Stimulated activated naive CD8-positive, alpha-beta T cell treated with anti-CD3 and anti-CD28 coated beads, Interleukin-15, Interleukin-2, amounts not matched to agents 100 ng/mL and 50 ng/mL, for 24 hours (primary cell): ENCODE measurements around the gene ETV5.

Experiments
- H3K27ac Mint-ChIP-seq: one replicate; pipeline ENCODE4 v1.8.0; 2021; ENCODE audit warnings: mild to moderate bottlenecking, mixed read lengths
- H3K27me3 Mint-ChIP-seq: one replicate; pipeline ENCODE4 v1.8.0; 2021; ENCODE audit warnings: mixed read lengths
- H3K36me3 Mint-ChIP-seq: one replicate; pipeline ENCODE4 v1.8.0; 2021; ENCODE audit warnings: low read depth, mixed read lengths
- H3K4me1 Mint-ChIP-seq: one replicate; pipeline ENCODE4 v1.8.0; 2021; ENCODE audit warnings: low read depth, mixed read lengths
- H3K4me3 Mint-ChIP-seq: one replicate; pipeline ENCODE4 v1.8.0; 2021; ENCODE audit warnings: mild to moderate bottlenecking, mixed read lengths
- H3K9me3 Mint-ChIP-seq: one replicate; pipeline ENCODE4 v1.8.0; 2021; ENCODE audit warnings: mixed read lengths

The ETV5 gene

DNA sequence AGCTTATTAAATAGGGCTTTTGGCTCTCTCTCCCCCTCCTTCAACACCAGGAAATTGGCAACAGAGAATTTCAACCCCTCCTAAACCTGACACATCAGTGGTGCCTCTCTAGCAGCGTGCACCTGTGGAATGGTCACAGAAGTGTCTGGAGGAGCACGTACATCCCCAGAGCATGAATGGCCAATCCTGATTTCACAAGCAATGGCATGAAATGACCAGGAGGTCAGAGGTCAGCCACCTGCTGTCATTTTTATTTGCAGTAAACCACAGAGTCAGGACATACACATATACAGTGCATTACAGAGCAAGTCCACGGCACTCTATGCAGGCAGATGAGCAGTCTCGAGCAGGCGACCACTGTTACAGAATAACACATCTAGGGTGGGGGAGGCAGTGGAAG is 25.1 kb upstream of the ETV5 start:
- H3K4me3 Mint-ChIP-seq = no peak overlapping the region
- no peaks in the 10 kb centered on the region for H3K9me3 Mint-ChIP-seq
- no peak overlapping the region for H3K27ac Mint-ChIP-seq
- peaks cover 9% of the 10 kb centered on the region for H3K27me3 Mint-ChIP-seq
- no peaks in the 10 kb centered on the region for H3K36me3 Mint-ChIP-seq
- H3K4me1 Mint-ChIP-seq = no peaks in the 10 kb centered on the region

DNA sequence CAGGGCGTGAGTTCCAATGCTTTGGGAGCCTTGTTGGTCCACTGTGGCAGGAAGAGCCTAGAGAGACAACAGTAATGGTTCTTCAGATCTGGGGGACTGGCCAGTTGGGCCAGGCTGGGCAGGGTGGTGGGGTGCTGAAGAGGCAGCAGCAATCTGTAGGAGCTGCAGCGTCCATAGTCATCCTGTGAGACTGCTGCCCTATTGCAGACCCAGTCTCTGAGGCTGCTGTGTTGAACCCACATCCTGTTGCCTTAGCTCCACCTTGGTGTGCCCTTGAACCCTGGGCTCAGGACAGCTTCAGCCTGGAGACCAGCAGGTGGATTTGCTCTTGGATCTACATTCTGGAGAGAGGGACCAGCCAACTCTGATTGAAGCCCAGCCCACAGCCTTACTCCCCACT is 23.6 kb upstream of the ETV5 start:
- H3K27me3 Mint-ChIP-seq = peaks cover 9% of the 10 kb centered on the region
- no peak overlapping the region for H3K27ac Mint-ChIP-seq
- H3K9me3 Mint-ChIP-seq = no peaks in the 10 kb centered on the region
- no peak overlapping the region for H3K4me3 Mint-ChIP-seq
- H3K4me1 Mint-ChIP-seq = no peaks in the 10 kb centered on the region
- no peaks in the 10 kb centered on the region for H3K36me3 Mint-ChIP-seq

DNA sequence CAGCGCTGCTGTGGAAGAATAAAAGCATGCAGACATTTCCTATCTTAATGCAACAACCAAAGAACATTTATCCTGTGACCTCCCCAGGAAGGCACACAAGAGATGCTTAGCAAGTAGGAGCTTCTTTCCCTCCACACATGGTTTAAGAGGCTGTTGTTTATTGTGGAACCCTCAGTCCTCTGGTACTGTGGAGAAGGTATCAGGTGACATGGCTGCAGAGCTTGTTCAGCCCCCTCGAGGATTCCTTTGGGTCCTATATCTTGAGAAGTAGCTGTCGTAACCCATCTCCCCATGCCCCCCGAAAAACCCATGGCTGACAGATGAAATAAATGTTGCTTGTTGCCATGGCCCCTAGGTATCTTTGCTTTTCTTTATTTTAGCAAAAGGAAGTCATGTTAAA is 20.3 kb upstream of the ETV5 start:
- Mint-ChIP-seq H3K4me1 (no peaks in the 10 kb centered on the region), H3K27ac (no peak overlapping the region), H3K9me3 (no peaks in the 10 kb centered on the region), H3K27me3 (peaks cover 5% of the 10 kb centered on the region), H3K36me3 (no peaks in the 10 kb centered on the region), H3K4me3 (no peak overlapping the region)

DNA sequence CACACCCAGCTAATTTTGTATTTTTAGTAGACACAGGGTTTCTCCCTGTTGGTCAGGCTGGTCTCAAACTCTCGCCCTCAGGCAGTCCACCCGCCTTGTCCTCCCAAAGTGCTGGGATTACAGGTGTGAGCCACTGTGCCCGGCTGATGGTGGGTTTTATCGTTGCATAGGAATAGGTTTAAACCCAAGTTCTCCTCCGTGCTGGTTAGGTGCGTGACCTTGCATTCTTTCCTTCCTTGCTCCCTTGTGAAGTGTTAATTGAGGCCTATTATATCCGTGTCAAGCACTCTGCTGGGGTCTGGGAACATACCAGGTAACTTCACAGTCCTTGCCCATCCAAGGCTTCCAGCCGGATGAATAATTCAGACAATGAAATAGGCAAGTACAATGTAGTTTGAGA is 19.3 kb upstream of the ETV5 start:
- Mint-ChIP-seq H3K4me1 (no peaks in the 10 kb centered on the region), H3K27ac (no peak overlapping the region), H3K4me3 (no peak overlapping the region), H3K27me3 (peaks cover 8% of the 10 kb centered on the region), H3K36me3 (no peaks in the 10 kb centered on the region), H3K9me3 (no peaks in the 10 kb centered on the region)

DNA sequence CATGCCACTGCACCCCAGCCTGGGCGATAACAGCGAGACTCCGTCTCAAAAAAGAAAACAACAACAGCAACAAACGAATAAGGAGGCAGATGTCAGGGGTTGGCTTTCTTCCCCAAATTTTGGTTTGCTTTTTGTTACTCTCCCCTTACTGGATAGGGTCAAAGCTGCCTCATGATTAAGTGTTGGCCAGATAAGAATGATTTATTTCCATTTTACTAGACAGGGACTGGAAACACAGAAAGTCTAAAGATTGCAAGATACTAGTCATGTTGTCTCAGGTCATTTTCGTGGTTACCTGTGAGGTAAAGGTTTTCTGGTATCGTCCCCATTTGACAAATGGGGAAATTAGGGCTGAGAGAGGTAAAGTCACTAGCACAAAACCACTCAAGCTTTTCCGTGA is 18.6 kb upstream of the ETV5 start:
- Mint-ChIP-seq H3K27me3 (peaks cover 11% of the 10 kb centered on the region), H3K4me3 (no peak overlapping the region), H3K9me3 (no peaks in the 10 kb centered on the region), H3K27ac (no peak overlapping the region), H3K36me3 (no peaks in the 10 kb centered on the region), H3K4me1 (no peaks in the 10 kb centered on the region)

DNA sequence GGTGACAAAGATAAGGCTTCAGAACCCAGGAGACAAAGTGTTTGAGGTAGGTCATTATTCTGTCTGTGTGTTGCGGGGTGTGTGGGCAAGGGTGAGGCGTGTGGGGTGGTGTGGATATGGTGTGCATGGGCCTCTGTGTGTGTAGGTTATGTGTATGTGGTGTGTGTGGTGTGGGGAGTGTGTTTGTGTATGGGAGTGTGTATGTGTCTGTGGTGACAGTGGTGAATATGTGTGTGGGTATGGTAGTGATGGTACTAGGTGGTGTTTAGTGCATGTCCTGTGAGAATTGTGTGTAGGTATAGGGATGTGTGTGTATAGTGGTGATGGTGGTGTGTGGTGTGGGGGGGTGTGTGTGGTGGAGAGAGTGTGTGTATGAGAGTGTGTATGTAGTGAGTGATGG is 16.2 kb upstream of the ETV5 start:
- H3K9me3 Mint-ChIP-seq = no peaks in the 10 kb centered on the region
- no peaks in the 10 kb centered on the region for H3K4me1 Mint-ChIP-seq
- no peaks in the 10 kb centered on the region for H3K36me3 Mint-ChIP-seq
- H3K27me3 Mint-ChIP-seq = peaks cover 24% of the 10 kb centered on the region
- H3K4me3 Mint-ChIP-seq = no peak overlapping the region
- H3K27ac Mint-ChIP-seq = no peak overlapping the region

DNA sequence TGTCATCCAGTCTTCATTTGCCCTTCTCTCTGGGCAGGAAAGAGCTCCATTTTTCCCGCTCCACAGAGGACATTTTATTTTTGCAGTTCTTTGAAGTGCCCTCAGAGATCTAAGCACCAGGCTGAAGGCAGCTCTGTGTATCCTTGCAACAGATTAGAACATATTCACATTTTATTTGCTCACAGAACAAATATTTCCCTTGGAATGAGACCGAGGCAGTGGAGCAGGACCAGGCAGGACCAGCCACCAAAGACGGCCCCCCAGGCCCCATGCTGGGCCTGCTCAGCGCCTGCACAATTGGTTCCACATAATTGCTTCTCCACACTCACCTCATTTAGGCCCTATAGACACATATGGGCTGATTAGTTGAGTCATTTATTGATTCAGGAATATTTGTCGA is 15.7 kb upstream of the ETV5 start:
- H3K4me1 Mint-ChIP-seq = no peaks in the 10 kb centered on the region
- H3K36me3 Mint-ChIP-seq = no peaks in the 10 kb centered on the region
- no peaks in the 10 kb centered on the region for H3K9me3 Mint-ChIP-seq
- H3K4me3 Mint-ChIP-seq = no peak overlapping the region
- H3K27ac Mint-ChIP-seq = no peak overlapping the region
- H3K27me3 Mint-ChIP-seq = peaks cover 29% of the 10 kb centered on the region

DNA sequence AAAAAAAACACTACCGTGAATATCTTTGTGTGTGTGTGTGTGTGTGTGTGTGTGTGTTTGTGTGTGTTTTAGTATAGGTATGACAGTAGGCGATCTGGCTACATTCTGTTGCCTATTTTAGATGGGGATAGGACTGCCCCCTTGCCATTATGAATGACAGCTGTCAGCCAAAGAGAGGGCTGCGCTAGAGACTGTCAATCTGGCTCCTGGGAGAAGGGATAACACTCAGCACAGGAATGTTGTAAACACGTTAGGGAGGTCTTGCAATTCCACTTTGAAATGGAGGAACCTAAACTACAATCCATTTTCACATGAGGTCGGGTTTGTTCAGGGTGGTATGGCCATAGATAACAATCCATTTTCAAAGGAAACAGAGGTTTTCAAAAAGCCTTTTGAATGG is 14.1 kb upstream of the ETV5 start:
- Mint-ChIP-seq H3K4me3 (no peak overlapping the region), H3K9me3 (no peaks in the 10 kb centered on the region), H3K4me1 (no peaks in the 10 kb centered on the region), H3K27me3 (peaks cover 39% of the 10 kb centered on the region), H3K27ac (no peak overlapping the region), H3K36me3 (no peaks in the 10 kb centered on the region)

DNA sequence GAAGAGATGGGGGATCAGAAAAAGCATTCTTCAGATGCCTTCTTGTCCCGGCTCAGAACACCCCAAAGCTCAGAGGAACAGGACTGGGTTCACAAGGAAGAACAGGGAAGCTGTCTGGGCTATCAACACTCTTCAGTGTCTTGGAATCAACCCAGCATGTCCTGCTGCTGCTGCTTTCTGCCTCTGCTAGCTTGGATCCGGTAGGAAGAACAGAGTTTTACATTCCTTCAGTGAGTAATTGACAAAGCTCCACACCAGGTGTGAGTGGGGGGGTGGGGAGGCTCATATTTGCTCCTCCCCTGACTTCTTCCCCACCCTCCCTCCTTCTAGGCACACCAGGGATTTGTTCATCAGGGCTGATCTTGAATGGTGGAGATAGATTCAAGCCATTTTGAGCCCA is 13.1 kb upstream of the ETV5 start:
- H3K27me3 Mint-ChIP-seq = peaks cover 46% of the 10 kb centered on the region
- H3K27ac Mint-ChIP-seq = no peak overlapping the region
- no peak overlapping the region for H3K4me3 Mint-ChIP-seq
- H3K9me3 Mint-ChIP-seq = no peaks in the 10 kb centered on the region
- no peaks in the 10 kb centered on the region for H3K36me3 Mint-ChIP-seq
- H3K4me1 Mint-ChIP-seq = no peaks in the 10 kb centered on the region

DNA sequence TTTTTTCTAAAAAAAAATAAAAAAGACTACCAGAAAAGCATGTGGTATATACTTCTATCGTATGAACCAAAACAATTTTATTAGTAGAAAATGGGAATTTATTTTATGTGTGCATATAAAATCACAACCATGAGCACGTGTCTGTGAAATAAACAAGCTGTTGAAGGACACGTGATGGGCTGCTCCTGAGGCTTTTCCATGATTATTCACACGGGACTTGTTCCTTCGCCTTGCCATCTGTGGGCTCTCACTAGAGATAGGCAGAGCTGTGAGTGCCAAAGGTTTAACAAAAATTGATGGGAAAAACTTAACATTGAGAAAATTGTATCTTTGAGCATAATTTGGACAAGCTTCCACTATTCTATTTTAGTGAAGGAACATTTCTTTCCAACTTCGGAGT is 12.4 kb upstream of the ETV5 start:
- Mint-ChIP-seq H3K36me3 (no peaks in the 10 kb centered on the region), H3K27ac (no peak overlapping the region), H3K9me3 (no peaks in the 10 kb centered on the region), H3K27me3 (peaks cover 51% of the 10 kb centered on the region), H3K4me1 (no peaks in the 10 kb centered on the region), H3K4me3 (no peak overlapping the region)

DNA sequence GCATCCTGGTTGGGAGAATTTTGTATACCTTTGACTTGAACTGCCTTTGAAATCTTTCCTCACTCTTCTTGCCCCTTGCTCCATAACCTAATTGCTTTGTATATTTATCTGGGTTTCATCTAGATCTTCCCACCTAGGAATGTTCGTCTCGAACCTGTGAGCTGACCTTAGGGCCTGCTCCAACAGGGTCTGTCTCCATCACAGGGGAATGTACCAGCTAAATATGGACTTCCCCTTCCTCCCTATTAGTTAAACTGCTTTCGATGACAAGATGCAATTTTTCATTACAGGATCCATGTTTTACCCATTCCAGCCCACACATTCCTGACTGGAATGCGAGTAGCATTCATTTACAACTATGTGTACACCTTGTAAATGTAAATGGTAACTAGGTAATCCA is 10.6 kb upstream of the ETV5 start:
- Mint-ChIP-seq H3K27ac (no peak overlapping the region), H3K4me3 (no peak overlapping the region), H3K27me3 (peaks cover 66% of the 10 kb centered on the region), H3K4me1 (no peaks in the 10 kb centered on the region), H3K9me3 (no peaks in the 10 kb centered on the region), H3K36me3 (no peaks in the 10 kb centered on the region)

DNA sequence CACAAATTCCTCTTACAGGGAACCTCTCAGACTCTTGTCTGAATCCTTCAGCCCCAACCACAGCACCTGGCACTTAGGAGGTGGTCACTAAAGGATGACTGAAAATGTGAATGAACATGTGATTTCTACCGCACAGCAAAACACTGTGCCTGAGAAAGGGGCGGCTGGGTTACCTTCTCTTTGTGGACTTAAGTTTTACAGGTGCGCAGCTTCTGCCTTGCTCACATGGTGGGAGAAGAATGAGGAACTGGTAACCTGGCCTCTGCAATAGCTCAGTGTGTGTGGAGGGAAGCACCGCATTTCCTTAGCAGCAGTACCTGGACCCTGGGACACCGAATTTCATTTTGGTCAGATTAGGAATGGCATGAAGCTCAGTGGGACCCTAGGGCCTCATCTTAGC is 9.8 kb upstream of the ETV5 start:
- Mint-ChIP-seq H3K27me3 (peaks cover 70% of the 10 kb centered on the region), H3K27ac (no peak overlapping the region), H3K9me3 (no peaks in the 10 kb centered on the region), H3K4me1 (no peaks in the 10 kb centered on the region), H3K4me3 (no peak overlapping the region), H3K36me3 (no peaks in the 10 kb centered on the region)

DNA sequence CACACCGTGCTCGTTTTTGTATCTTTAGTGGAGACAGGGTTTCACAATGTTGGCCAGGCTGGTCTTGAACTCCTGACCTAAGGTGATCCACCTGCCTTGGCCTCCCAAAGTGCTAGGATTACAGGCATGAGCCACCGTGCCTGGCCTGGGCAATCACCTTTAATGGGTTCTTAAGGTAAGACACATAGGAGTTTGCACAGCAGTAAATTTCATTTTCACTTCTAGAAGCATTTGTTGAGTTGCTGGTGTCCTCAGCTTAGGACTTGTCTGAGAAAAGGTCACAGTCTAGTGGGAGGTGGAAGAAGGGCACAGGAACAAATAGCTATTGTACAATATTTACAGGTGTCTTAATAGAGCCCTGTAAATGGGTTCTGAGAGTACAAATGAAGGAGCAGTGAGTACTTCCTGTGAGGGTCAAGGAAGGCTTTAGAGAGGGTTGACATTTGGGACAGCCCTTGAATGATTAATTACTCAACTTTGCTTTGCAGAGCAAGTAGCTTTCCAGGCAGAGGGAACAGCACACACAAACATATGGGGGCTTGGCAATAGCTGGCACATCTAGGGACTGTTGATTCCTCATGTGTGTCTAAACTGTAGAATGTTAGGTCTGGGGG is 8.7 kb upstream of the ETV5 start:
- H3K27me3 Mint-ChIP-seq = peaks cover 76% of the 10 kb centered on the region
- no peaks in the 10 kb centered on the region for H3K4me1 Mint-ChIP-seq
- no peaks in the 10 kb centered on the region for H3K9me3 Mint-ChIP-seq
- H3K36me3 Mint-ChIP-seq = no peaks in the 10 kb centered on the region
- H3K4me3 Mint-ChIP-seq = no peak overlapping the region
- H3K27ac Mint-ChIP-seq = no peak overlapping the region

DNA sequence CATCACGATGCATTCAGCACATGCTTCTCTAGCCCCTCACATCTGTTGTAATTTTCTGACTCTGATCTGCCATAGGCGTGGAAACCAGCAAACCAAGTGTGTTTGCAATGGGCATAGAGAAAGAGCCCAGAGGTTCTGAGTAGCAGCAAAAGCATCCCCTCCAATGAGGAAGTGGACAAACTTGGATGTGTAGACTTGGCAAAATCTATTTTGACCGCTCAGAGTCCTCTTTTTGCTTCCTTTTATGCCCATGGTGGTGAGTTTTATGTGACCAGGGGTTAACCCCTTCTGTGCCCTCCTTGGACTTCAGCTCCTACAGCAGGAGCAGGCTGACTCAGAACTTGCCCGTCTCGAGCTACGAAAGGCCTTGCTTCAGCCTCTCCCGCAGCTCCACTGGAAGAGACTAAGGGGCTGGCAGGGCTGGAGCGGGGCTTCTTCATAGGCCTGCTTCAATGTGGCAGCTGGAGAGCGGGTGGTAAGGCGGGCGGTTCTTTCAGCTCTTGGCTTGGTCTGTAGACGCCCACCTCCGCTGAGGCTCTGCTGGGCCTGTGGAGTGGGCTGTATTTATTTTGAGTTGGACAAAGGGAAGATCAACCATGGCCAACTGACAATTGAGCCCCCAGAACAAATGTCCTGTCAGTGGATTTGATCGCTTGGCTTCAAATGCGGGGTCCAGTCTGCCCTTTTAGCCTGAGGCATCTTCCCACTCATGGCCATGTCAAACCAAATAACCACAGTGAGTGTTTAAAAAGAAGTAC is 6.5 kb upstream of the ETV5 start:
- H3K4me1 Mint-ChIP-seq = peaks cover 10% of the 10 kb centered on the region
- H3K27ac Mint-ChIP-seq = no peak overlapping the region
- no peak overlapping the region for H3K4me3 Mint-ChIP-seq
- H3K27me3 Mint-ChIP-seq = peaks cover 84% of the 10 kb centered on the region
- H3K36me3 Mint-ChIP-seq = no peaks in the 10 kb centered on the region
- H3K9me3 Mint-ChIP-seq = no peaks in the 10 kb centered on the region

DNA sequence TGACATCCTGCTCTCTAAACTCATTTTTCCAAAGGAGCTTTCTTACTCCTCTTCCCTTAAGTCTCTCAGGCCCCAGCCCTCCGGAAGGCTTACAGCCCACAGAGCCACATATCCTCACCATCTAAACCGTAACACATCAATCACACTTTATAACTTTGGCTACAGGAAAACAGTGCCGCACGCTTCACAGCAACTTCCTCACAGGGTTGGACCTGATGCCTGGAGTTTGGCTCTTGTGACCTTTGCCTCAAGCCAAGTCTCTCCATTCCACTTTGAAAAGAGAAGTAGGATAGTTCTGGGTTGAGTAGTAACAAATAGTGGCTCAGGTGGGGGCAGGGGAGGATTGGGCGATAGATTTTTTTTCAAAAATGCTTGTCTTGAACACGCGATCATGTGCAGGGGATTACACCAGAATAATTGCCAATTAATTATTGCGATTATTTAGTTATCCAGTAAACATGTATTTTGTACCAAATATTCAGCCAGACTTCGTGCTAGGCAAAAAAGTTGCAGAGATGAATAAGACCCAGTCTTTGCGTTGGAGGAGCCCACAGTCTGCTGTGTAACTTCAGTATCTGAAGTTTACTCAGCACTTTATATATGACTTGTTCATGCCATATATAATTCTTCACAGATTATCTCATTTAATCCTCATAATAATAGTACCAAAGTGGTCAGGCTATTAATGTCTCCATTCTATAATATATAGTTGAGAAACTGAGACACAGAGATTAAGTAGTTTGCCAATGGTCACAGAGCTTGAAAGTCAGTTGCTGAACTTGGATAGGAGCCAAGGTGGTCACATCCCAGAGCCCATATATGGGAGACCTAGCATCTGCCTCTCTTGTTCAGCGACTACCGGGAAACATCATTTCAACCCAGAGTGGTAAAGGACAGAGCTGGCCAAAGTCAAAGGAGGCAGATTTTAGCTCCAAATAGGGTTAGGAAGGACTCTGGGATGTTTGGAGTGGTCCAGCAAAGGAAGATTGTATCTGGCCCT is 2.4 kb upstream of the ETV5 start:
- H3K4me3 Mint-ChIP-seq = peak overlapping the region; percentile 3
- H3K9me3 Mint-ChIP-seq = no peaks in the 10 kb centered on the region
- H3K4me1 Mint-ChIP-seq = peaks cover 41% of the 10 kb centered on the region
- no peak overlapping the region for H3K27ac Mint-ChIP-seq
- no peaks in the 10 kb centered on the region for H3K36me3 Mint-ChIP-seq
- H3K27me3 Mint-ChIP-seq = peaks cover 84% of the 10 kb centered on the region
